Activated CD4-positive, alpha-beta T cell treated with anti-CD3 and anti-CD28 coated beads for 4 hours (primary cell): ENCODE data around the gene RNASE7.
"Not testable (repeated sequence)": the region's sequence is repeated elsewhere in the genome, so short reads cannot be mapped to it uniquely, and the experiment has no call there.

ENCODE experiments used
- DNase-seq, 2 donors: peaks; one replicate each; pipeline ENCODE4 v3.0.0-alpha.2; 2020

RNASE7 gene

DNA sequence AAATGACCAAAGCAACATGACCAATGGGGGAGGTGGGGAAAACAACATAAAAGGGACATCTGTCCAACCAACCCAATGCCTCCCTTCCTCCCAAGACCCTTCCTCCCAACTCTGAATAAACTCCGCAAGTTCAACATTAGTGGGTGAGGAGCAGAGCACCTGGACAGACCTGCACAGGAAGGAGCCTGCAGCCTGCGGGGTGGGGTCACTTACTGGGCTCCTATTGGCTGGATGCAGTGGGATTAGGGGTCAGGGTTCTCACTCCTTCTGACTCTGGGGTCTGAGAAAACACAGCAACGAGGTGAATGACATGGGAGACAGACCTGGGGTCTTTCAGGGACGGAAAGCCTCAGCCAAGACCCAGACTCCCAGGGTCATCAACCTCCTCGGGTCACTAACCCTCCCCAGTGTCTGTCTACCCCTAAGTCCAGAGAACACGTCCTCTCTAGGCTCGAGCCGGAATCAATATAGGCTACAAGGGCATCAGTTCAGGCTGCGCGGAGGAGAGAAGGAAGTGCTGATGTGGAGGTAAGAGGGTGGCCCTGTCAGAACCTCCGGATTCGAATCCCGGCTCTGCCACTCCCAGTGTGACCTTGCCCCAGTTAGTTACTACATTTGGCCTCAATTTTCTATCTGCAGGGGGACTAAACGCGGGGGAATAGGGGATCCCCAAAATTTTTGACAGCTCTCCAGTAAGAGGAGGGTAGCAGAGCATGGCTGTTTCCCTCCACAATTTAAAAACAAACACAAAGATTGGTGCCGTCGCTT lies 18.2 kb upstream of the RNASE7 start:
- peak in 1 of 2 donors; percentile 13 for DNase-seq

- peak; percentile 73 to 79 for DNase-seq
Observed at GRCh38 chr14:21024585-21025370, 17.4 kb upstream of the RNASE7 start, which contains the start of gene NDRG2. Gene NDRG2 (minus strand): TSS chr14:21025061. CDS start chr14:21023315, 1,746 bp downstream.

DNA sequence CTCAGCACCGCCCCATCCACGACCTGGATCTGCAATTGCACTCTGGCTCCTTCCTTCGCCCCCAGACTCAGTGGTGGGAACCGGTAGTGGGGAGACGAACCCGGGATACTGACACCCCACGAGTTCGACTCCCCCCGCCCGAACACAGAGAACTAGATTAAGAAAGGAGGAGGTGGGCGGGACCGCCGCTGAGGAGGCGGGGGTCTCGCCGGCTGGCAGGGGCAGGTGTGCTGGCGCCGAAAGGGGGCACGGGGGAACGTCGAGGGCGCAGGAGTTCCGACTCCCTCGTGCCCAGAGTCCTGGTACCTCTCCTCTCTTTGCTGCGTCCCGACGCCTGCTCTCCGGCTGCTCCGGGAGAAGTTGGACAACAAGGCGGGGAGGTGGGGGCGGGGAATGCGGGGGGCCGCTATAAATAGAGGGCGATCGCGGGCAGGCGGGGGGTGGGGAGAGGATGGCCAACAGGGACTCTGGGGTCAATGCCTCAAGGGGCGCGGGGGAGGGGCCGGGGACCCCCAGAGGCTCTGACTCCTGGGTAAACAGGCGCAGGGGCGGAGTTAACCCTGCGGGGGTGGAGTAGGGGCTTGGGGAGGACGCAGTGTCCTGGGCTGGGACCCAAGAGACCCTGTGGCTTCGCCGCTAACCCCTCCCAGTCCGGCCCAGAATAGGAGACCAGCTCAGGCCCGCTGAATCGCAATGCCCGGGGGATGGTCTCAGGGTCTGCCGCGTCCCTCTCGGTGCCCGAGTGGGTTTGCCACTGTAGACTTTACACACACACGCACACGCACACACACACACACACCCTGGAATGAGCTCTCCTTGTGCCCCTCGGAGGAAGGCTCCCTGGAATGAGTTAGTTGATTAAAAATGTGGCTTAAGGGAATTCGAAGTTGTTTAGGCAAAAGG lies 16.5 kb upstream of the RNASE7 start:
- peak in 1 of 2 donors; percentile 15 for DNase-seq

- DNase-seq = no peak
Observed at GRCh38 chr14:21026274-21026987, 15.7 kb upstream of the RNASE7 start.

DNA sequence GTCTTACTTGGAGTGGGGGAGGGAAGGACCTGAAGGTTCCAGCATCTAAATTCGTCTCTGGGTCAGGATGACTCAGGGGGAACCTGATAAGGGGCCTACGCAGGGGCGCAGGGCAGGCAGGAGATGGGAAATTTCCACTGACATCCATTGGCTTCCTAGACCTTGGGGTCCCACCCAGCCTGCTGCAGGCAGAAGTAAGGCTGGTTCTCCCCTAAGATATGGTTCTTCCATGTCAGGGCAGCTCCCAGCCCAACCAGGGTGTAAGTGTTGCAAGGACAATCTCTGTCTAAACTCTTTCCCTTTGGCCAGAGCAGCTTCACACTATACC lies 15.2 kb upstream of the RNASE7 start:
- no peak for DNase-seq

DNA sequence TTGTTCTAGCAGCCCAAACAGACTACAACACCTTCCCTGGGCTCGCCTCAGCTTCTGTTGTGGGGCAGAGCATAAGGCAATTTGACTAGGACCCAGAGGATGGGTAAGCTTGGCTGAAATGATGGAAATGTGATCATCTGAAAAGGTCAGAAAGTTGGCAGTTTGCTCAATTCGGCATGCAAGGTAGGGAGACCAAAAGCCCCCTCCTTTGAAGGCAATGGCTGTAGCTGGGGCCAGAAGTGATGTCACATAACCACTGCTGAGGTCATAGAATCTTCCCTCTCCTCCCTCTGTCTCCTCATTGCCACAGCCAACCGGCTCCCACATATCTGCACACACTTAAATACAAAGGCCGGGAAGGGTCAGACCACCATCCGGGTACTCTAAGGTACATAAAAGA lies 12.2 kb upstream of the RNASE7 start, which contains the start of gene TPPP2:
TSS of gene TPPP2 (plus strand) at position 301 of the 400 bp plus-strand sequence. CDS start 365 bp downstream, outside the sequence.
- no peak for DNase-seq

DNA sequence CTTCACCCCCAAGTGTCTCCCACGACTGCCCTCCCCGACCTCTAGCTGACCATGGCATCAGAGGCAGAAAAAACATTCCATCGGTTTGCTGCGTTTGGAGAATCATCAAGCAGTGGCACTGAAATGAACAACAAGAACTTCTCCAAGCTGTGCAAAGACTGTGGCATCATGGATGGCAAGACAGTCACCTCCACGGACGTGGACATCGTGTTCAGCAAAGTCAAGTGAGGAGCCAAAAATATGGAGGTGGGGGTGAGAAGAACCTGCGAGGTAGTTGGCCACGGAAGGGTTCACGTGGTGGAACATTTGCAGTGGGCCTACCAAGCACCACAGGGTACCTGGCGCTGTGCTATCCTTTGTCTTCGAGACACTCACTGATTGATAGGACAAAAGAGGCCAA lies 11.6 kb upstream of the RNASE7 start:
- no peak for DNase-seq

GRCh38 chr14:21032326-21033132 lies 9.6 kb upstream of the RNASE7 start:
- DNase-seq = no peak

GRCh38 chr14:21033133-21033698 lies 8.9 kb upstream of the RNASE7 start:
- no peak for DNase-seq

DNA sequence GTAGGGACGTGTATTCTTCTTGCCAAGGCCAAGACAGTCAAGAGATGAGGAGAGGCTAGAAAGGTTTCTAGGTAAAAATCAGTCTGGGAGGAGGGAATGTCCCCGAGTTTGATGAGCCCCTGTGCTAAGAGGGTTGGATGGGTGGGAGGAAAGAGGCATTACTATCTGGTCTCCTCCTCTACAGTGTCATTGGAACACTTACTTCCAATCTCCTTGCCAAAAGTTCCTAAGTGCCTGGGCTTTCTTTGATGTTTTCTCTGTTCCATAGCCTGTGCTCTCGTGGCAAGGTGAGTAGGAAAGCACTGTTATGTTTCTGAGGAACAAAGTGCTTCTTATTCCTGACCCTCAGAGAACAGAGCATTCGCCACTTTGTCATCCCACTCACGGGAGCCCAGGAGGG lies 7.5 kb upstream of the RNASE7 start, which contains the start of gene RNASE13:
TSS of gene RNASE13 (minus strand) at position 101 of the 400 bp plus-strand sequence. CDS start 519 bp downstream, outside the sequence.
- no peak for DNase-seq

DNA sequence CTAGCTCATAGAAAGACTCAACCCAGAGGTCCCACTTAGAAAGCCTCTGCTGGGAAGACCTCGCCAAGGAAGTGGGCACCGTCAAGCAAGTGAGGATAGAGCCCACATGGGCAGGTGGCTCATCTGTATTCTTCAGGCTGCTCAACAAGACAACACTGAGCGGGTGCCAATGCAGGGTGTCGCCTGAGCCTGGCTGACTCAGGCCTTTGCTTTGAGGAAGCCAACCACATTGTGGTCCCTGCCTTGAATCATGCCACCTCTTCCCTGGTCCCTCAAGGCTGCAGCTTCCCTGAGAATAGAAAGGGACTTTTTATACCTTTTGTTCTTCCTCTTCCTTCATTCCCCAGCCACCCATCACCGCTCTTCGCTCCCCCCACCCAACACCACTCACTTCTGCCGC lies 5.4 kb upstream of the RNASE7 start:
- DNase-seq = no peak

GRCh38 chr14:21037156-21037555 lies 5.0 kb upstream of the RNASE7 start:
- no peak for DNase-seq

- no peak for DNase-seq
Observed at GRCh38 chr14:21038441-21039422, 3.4 kb upstream of the RNASE7 start.

GRCh38 chr14:21039585-21040369 lies 2.4 kb upstream of the RNASE7 start:
- DNase-seq = peak; percentile 14 to 16

GRCh38 chr14:21040370-21040925 lies 1.7 kb upstream of the RNASE7 start:
- no peak for DNase-seq

DNA sequence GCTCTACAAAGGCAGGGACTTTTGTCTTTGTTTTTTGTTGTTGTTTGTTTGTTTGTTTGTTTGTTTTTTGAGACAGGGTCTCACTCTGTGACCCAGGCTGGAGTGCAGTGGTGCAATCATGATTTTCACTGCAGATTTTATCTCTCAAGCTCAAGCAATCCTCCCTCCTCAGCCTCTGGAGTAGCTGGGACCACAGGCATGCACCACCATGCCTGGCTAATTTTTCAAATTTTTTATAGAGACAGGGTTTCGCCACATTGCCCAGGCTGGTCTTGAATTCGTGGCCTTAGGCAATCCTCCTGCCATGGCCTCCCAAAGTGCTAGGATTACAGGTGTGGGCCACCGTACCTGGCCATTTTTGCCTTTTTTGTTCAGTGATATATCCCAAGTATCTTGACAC lies 1.2 kb upstream of the RNASE7 start:
- DNase-seq = not testable (repeated sequence)

GRCh38 chr14:21042918-21043317 lies 756 bp downstream of the RNASE7 start:
- no peak for DNase-seq

GRCh38 chr14:21043387-21043973 lies 1.3 kb downstream of the RNASE7 start:
- DNase-seq = no peak
